Endothelial cell of umbilical vein (primary cell): ENCODE results near the gene CALCOCO1. TPM values are rescaled to one million over a fixed set of nuclear protein-coding genes. Genes with fewer than 3 reads are reported as not detected.
A peak's percentile ranks its signal among the peaks of the same experiment; 100 is the strongest.

ENCODE experiments used
- BruUV-seq: library from RNA; stranded (reverse); fragments of 400-500 nt; replicated peaks from 2 replicates; lab custom pipeline; 2021; lab: Mats Ljungman, UMichigan
- CTCF ChIA-PET: fragments of 300-600, 350-600 bp; sonication (Branson Sonifier 250); formaldehyde crosslinking; loops from one replicate; lab custom pipeline; 2021; ENCODE audit warnings: antibody characterized with exemption, inconsistent platforms; lab: Charles Lee
- POLR2A ChIA-PET: fragments of 300-600, 350-600 bp; sonication (Branson Sonifier 250); formaldehyde crosslinking; loops from one replicate; lab custom pipeline; 2021; ENCODE audit warnings: antibody characterized with exemption, inconsistent platforms; lab: Charles Lee
- DNase-seq: peaks from one replicate; pipeline ENCODE4 v3.0.0-alpha.2; 2011; ENCODE audit warnings: low read depth, low spot score
- FAIRE-seq: peaks from 2 replicates; lab custom pipeline; 2011; peaks lifted over from hg19 to GRCh38; lab: Jason Lieb, UNC
- H2AFZ ChIP-seq: 2 replicates; pipeline ENCODE4 v1.6.0; 2012; ENCODE audit warnings: low read depth, low read length, control low read depth, inconsistent platforms
- H3K27ac ChIP-seq: 2 replicates; pipeline ENCODE4 v1.5.1; 2011; ENCODE audit warnings: low read depth, mild to moderate bottlenecking, control low read depth, low read length, moderate library complexity; ENCODE audit not compliant: insufficient read depth
- H3K27me3 ChIP-seq, 2 experiments: 2 replicates each; pipeline versions ENCODE4 v1.6.0 to v1.6.1; 2011; ENCODE audit warnings: low read length in 2 of 2, mixed read lengths in 1 of 2; ENCODE audit not compliant: control insufficient read depth in 2 of 2, insufficient read depth in 2 of 2
- H3K36me3 ChIP-seq, 2 experiments: 2 replicates in 1 of 2; 3 replicates in 1 of 2; pipeline ENCODE4 v1.5.1; 2011; ENCODE audit warnings: low read length in 2 of 2, mild to moderate bottlenecking in 1 of 2, moderate library complexity in 1 of 2; ENCODE audit not compliant: control insufficient read depth in 2 of 2, insufficient read depth in 2 of 2; ENCODE audit errors: extremely low read depth in 1 of 2
- H3K4me1 ChIP-seq: 3 replicates; pipeline ENCODE4 v1.5.1; 2011; ENCODE audit warnings: mild to moderate bottlenecking, low read length; ENCODE audit not compliant: control insufficient read depth, insufficient read depth; ENCODE audit errors: extremely low read depth
- H3K4me2 ChIP-seq: 2 replicates; pipeline ENCODE4 v1.6.1; 2011; ENCODE audit warnings: low read length, control low read depth, mixed read lengths; ENCODE audit not compliant: insufficient read depth
- H3K4me3 ChIP-seq, 3 experiments: fragments of 200-600 bp in 1 of 3; sonication (generic), shearing (Covaris generic) in 1 of 3; replicated peaks in 1 of 3; 2 replicates each; pipeline ENCODE4 v1.5.1; 2011 to 2016; ENCODE audit warnings: control low read depth in 3 of 3, low read length in 3 of 3, mild to moderate bottlenecking in 2 of 3, inconsistent platforms in 1 of 3, low read depth in 1 of 3, moderate library complexity in 1 of 3; ENCODE audit not compliant: insufficient read depth in 1 of 3
- H3K79me2 ChIP-seq: 2 replicates; pipeline ENCODE4 v1.6.0; 2012; ENCODE audit warnings: low read length, inconsistent platforms; ENCODE audit not compliant: control insufficient read depth, insufficient read depth
- H3K9ac ChIP-seq: replicated peaks from 2 replicates; pipeline ENCODE3; 2011; ENCODE audit warnings: low read length, control low read depth; ENCODE audit not compliant: insufficient read depth; ENCODE audit errors: extremely low read depth
- H3K9me1 ChIP-seq: replicated peaks from 3 replicates; pipeline ENCODE4 v1.6.0; 2011; ENCODE audit warnings: mild to moderate bottlenecking, low read length; ENCODE audit not compliant: control insufficient read depth, insufficient read depth; ENCODE audit errors: extremely low read depth
- H3K9me3 ChIP-seq: replicated peaks from 2 replicates; pipeline ENCODE4 v1.5.1; 2012; ENCODE audit warnings: low read length, inconsistent platforms; ENCODE audit not compliant: control insufficient read depth, insufficient read depth
- H4K20me1 ChIP-seq: replicated peaks from 2 replicates; pipeline ENCODE3; 2011; ENCODE audit warnings: mild to moderate bottlenecking, low read length; ENCODE audit not compliant: control insufficient read depth, insufficient read depth; ENCODE audit errors: extremely low read depth
- FOS ChIP-seq: IDR thresholded peaks from 2 replicates; pipeline ENCODE4 v1.6.1; 2011; ENCODE audit warnings: mild to moderate bottlenecking, low read length, moderate library complexity, borderline replicate concordance; ENCODE audit not compliant: insufficient read depth
- GATA2 ChIP-seq: IDR thresholded peaks from 2 replicates; pipeline ENCODE4 v1.7.0; 2011; ENCODE audit warnings: low read depth, mild to moderate bottlenecking, moderate library complexity, mixed read lengths, low read length; ENCODE audit not compliant: insufficient read length, insufficient read depth
- JUN ChIP-seq: IDR thresholded peaks from 2 replicates; pipeline ENCODE4 v1.6.1; 2011; ENCODE audit warnings: borderline replicate concordance, low read depth; ENCODE audit not compliant: insufficient read length, insufficient read depth
- MAX ChIP-seq: IDR thresholded peaks from 2 replicates; pipeline ENCODE4 v1.6.1; 2011; ENCODE audit not compliant: insufficient read depth, insufficient read length
- MYC ChIP-seq: IDR thresholded peaks from one replicate; pipeline ENCODE4 v1.6.1; 2011; ENCODE audit warnings: mild to moderate bottlenecking, low read depth, low read length
- POLR2A ChIP-seq: IDR thresholded peaks from 2 replicates; pipeline ENCODE4 v1.6.1; 2012; ENCODE audit warnings: low read depth, mild to moderate bottlenecking, control low read depth, low read length
- dilution Hi-C: fragments of 300-500 bp; cut with MboI; formaldehyde crosslinking; loops from one replicate; pipeline ENCODE4 v1.15.0; 2019; ENCODE audit warnings: low sequenced_read_pairs; ENCODE audit not compliant: extremely low pct_ligation_motif_present
- intact Hi-C: fragments of 100-400 bp; cut with micrococcal nuclease; formaldehyde crosslinking; loops from one replicate; pipeline ENCODE4 v1.10.0; 2022
- polyA plus RNA-seq, 4 experiments: library from polyadenylated mRNA; depleted of rRNA in 3 of 4; stranded (reverse) in 3 of 4; unstranded in 1 of 4; fragments of >200 nt; gene quantifications; 2 replicates each; pipeline versions ENCODE4 v1.2.1 to v1.2.3, GENCODE V29; 2011 to 2012; ENCODE audit warnings: missing spikeins in 1 of 4
- total RNA-seq: library from RNA; stranded (reverse); gene quantifications from 2 replicates; pipeline ENCODE4 v1.2.3, GENCODE V29; 2021
- TF ChIP-seq, protein P1 (sequence below), 2 donors: IDR thresholded peaks; 1 replicate in 1 of 2; 2 replicates in 1 of 2; pipeline ENCODE4 v1.5.1; 2011; ENCODE audit warnings: low read length in 2 of 2, mild to moderate bottlenecking in 2 of 2, moderate library complexity in 2 of 2, control low read depth in 1 of 2, inconsistent platforms in 1 of 2, low read depth in 1 of 2; ENCODE audit not compliant: insufficient read depth in 1 of 2; ENCODE audit errors: extremely low read depth in 1 of 2

Gene CALCOCO1
- total and polyA plus RNA-seq, 2 donors (not counting 3 experiments of a cell fraction or from before 2014, with no cell fraction given), result 70.9 to 135 TPM

- Histone ChIP-seq H3K9me3 (no peaks in the 10 kb centered on the region), H4K20me1 (no peaks in the 10 kb centered on the region), H3K9me1 (no peaks in the 10 kb centered on the region), H3K79me2 (no peaks in the 10 kb centered on the region), H3K27me3 (peaks cover 59 to 69% of the 10 kb centered on the region in 2 experiments), H3K4me1 (peaks cover 3% of the 10 kb centered on the region), H3K4me2 (peak overlapping the region; percentile 26), H3K4me3 (no peak overlapping the region), H3K36me3 (no peaks in the 10 kb centered on the region), H3K9ac (no peak overlapping the region), H3K27ac (no peak overlapping the region), H2AFZ (no peak overlapping the region)
- no peak for DNase-seq
- dilution Hi-C loops (no loop called here), intact Hi-C loops (loop anchor here (10.0 kb wide), 1 partner anchor 448 kb away; no protein-coding TSS in a partner anchor)
- ChIA-PET POLR2A (interaction anchor here (0.6 kb wide), 1 partner anchor 423 kb away, joined by 4 read pairs; no protein-coding TSS in a partner anchor), CTCF (interaction anchor here (0.7 to 3.7 kb wide), 21 partner anchors 9 to 705 kb away, joined by 3 to 69 read pairs (median 4); no protein-coding TSS in a partner anchor)
- FAIRE-seq, result no peak
- no TSS peak for BruUV-seq
- TF ChIP-seq POLR2A (no peak), JUN (no peak), MYC (no peak), FOS (no peak)
Observed at GRCh38 chr12:53756300-53757100, 29.2 kb upstream of the CALCOCO1 start.

DNA sequence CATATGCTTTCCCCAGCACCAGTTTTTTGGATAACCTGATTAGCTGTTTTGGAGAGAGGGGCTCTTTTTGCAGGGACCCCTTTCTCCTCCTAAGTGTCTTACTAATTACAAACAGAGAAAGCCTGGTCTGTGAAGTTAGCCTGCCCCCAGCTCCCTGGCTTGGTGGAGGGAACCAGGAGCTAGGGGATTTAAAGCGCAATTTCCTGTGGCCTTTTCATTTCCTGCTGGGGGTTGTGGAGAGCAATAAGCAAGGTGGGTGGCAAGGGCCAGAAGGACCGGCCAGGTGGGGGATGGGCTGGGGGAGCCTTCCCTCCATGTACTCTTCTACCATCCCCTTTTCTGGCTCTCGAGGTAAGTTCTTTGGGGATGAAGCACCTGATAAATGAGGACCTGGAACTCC, 28.6 kb upstream of the CALCOCO1 start:
- TF ChIP-seq FOS (no peak), JUN (no peak), POLR2A (no peak), MAX (no peak), GATA2 (no peak), MYC (no peak)
- TF ChIP-seq, protein P1, sequence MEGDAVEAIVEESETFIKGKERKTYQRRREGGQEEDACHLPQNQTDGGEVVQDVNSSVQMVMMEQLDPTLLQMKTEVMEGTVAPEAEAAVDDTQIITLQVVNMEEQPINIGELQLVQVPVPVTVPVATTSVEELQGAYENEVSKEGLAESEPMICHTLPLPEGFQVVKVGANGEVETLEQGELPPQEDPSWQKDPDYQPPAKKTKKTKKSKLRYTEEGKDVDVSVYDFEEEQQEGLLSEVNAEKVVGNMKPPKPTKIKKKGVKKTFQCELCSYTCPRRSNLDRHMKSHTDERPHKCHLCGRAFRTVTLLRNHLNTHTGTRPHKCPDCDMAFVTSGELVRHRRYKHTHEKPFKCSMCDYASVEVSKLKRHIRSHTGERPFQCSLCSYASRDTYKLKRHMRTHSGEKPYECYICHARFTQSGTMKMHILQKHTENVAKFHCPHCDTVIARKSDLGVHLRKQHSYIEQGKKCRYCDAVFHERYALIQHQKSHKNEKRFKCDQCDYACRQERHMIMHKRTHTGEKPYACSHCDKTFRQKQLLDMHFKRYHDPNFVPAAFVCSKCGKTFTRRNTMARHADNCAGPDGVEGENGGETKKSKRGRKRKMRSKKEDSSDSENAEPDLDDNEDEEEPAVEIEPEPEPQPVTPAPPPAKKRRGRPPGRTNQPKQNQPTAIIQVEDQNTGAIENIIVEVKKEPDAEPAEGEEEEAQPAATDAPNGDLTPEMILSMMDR (IDR thresholded peaks at IDR 0.05; ENCODE audit: extremely low read depth in 1 of 2, insufficient read depth in 1 of 2, low read depth in 1 of 2, low read length in 2 of 2), result no peak
- dilution Hi-C loops (no loop called here), intact Hi-C loops (loop anchor here (10.0 kb wide), 1 partner anchor 449 kb away; no protein-coding TSS in a partner anchor)
- POLR2A ChIA-PET, result no interaction called here
- Histone ChIP-seq H3K9me1 (no peaks in the 10 kb centered on the region), H3K27me3 (peaks cover 62 to 73% of the 10 kb centered on the region in 2 experiments), H3K9me3 (no peaks in the 10 kb centered on the region), H3K36me3 (no peaks in the 10 kb centered on the region), H2AFZ (no peak overlapping the region), H3K4me2 (no peak overlapping the region), H3K9ac (no peak overlapping the region), H3K79me2 (no peaks in the 10 kb centered on the region), H3K4me1 (peaks cover 3% of the 10 kb centered on the region), H3K27ac (no peak overlapping the region), H4K20me1 (no peaks in the 10 kb centered on the region), H3K4me3 (no peak overlapping the region)
- FAIRE-seq (no peak), DNase-seq (no peak)
- BruUV-seq, result no TSS peak
- CTCF ChIA-PET, result interaction anchor here (1.5 to 3.7 kb wide), 2 partner anchors 10 to 54 kb away, joined by 4 to 69 read pairs; no protein-coding TSS in a partner anchor
